ENCODE data around the gene TSPYL4.

TSPYL4 gene

GRCh38 chr6:116234689-116235088, 19.2 kb downstream of the TSPYL4 start:
- TF ChIP-seq, protein P1, sequence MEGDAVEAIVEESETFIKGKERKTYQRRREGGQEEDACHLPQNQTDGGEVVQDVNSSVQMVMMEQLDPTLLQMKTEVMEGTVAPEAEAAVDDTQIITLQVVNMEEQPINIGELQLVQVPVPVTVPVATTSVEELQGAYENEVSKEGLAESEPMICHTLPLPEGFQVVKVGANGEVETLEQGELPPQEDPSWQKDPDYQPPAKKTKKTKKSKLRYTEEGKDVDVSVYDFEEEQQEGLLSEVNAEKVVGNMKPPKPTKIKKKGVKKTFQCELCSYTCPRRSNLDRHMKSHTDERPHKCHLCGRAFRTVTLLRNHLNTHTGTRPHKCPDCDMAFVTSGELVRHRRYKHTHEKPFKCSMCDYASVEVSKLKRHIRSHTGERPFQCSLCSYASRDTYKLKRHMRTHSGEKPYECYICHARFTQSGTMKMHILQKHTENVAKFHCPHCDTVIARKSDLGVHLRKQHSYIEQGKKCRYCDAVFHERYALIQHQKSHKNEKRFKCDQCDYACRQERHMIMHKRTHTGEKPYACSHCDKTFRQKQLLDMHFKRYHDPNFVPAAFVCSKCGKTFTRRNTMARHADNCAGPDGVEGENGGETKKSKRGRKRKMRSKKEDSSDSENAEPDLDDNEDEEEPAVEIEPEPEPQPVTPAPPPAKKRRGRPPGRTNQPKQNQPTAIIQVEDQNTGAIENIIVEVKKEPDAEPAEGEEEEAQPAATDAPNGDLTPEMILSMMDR (IDR thresholded peaks at IDR 0.05; ENCODE audit: low read depth, low read length) = no peak
- Histone ChIP-seq H3K9me3 (no peaks in the 10 kb centered on the region), H3K4me1 (no peaks in the 10 kb centered on the region), H3K27me3 (no peaks in the 10 kb centered on the region), H3K4me3 (ENCODE audit: low read depth, low read length) (no peak overlapping the region), H3K36me3 (no peaks in the 10 kb centered on the region)
- no peak for DNase-seq

- Histone ChIP-seq H3K36me3 (no peaks in the 10 kb centered on the region), H3K4me1 (peaks cover 4% of the 10 kb centered on the region; the same call in 1 of the 2 replicates), H3K9me3 (no peaks in the 10 kb centered on the region), H3K4me3 (ENCODE audit: low read depth, low read length) (peak overlapping the region; percentile 78), H3K27me3 (no peaks in the 10 kb centered on the region)
- peak; percentile 97 for DNase-seq
- TF ChIP-seq, protein P1 (IDR thresholded peaks at IDR 0.05; ENCODE audit: low read depth, low read length) = no peak
These were observed 24.5 kb downstream of the TSPYL4 start for GRCh38 chr6:116229287-116229913.

- no peak for DNase-seq
- TF ChIP-seq, protein P1 (IDR thresholded peaks at IDR 0.05; ENCODE audit: low read depth, low read length) = no peak
- Histone ChIP-seq H3K9me3 (no peaks in the 10 kb centered on the region), H3K4me1 (no peaks in the 10 kb centered on the region; the same call in 1 of the 2 replicates), H3K36me3 (no peaks in the 10 kb centered on the region), H3K27me3 (no peaks in the 10 kb centered on the region), H3K4me3 (ENCODE audit: low read depth, low read length) (no peak overlapping the region)
These were observed 30.5 kb downstream of the TSPYL4 start for GRCh38 chr6:116223355-116223754.

- no peaks in the 10 kb centered on the region for H3K36me3 ChIP-seq
- no peak for DNase-seq
- H3K4me1 ChIP-seq = no peaks in the 10 kb centered on the region; the same call in 1 of the 2 replicates
- TF ChIP-seq, protein P1 (IDR thresholded peaks at IDR 0.05; ENCODE audit: low read depth, low read length) = no peak
- H3K9me3 ChIP-seq = no peaks in the 10 kb centered on the region
- no peak overlapping the region for H3K4me3 ChIP-seq (ENCODE audit: low read depth, low read length)
- no peaks in the 10 kb centered on the region for H3K27me3 ChIP-seq
These were observed 32.0 kb downstream of the TSPYL4 start for GRCh38 chr6:116221911-116222310.

DNA sequence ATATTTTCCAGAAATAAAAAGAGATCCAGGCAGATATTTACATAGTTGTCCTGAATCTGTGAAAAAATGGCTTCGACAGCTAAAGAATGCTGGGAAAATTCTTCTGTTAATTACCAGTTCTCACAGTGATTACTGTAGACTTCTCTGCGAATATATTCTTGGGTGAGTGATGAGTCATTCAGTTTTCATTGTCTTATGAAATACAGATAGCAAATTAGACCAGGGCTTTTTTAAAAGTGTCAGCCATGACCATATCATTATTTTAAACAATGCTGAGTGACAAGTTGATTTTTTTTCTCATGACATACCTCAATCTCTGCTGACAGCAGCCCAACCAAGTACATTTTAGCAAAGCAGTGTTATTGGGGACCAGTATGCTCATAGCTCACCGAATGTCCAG, 32.8 kb downstream of the TSPYL4 start:
- H3K36me3 ChIP-seq = no peaks in the 10 kb centered on the region
- H3K4me1 ChIP-seq = peaks cover 4% of the 10 kb centered on the region; the same call in 1 of the 2 replicates
- H3K9me3 ChIP-seq = no peaks in the 10 kb centered on the region
- TF ChIP-seq, protein P1 (IDR thresholded peaks at IDR 0.05; ENCODE audit: low read depth, low read length) = no peak
- no peaks in the 10 kb centered on the region for H3K27me3 ChIP-seq
- H3K4me3 ChIP-seq (ENCODE audit: low read depth, low read length) = no peak overlapping the region
- DNase-seq = no peak

GRCh38 chr6:116218866-116219265, 35.0 kb downstream of the TSPYL4 start:
- DNase-seq = no peak
- Histone ChIP-seq H3K9me3 (no peaks in the 10 kb centered on the region), H3K36me3 (no peaks in the 10 kb centered on the region), H3K27me3 (no peaks in the 10 kb centered on the region), H3K4me1 (peaks cover 4% of the 10 kb centered on the region; the same call in 1 of the 2 replicates), H3K4me3 (ENCODE audit: low read depth, low read length) (no peak overlapping the region)
- TF ChIP-seq, protein P1 (IDR thresholded peaks at IDR 0.05; ENCODE audit: low read depth, low read length) = no peak
